PC-9 (cell line): Measurements from ENCODE around the gene FRZB.

ENCODE experiments used
- EZH2 ChIP-seq: fragments of 200-600 bp; sonication (generic); IDR thresholded peaks from 2 replicates; pipeline ENCODE4 v1.8.0; 2017; ENCODE audit warnings: antibody characterized with exemption, low read depth
- TF ChIP-seq, protein P1 (sequence below): fragments of 200-600 bp; sonication (generic); conservative IDR thresholded peaks from 2 replicates; pipeline ENCODE4 v1.6.1; 2017; ENCODE audit warnings: mixed run types, antibody characterized with exemption, mild to moderate bottlenecking, moderate library complexity

DNA sequence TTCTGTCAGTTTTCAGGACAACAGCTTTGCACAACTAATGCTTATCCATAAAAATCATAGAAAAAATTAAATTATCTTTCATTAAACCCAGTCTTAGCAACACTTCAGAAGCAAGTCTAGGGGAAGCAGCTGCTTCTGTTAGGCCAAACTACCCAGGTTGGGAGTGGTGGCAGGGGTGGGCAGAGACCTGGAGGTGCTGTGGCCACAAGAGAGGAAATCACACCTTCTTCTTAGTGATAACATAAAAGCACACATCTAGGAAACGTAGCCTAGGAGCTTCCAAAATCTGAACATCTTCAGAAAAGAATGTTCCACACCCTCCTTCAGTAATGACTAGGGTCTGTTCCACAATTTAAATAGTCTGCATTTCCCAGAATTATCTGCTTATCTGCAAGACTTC, 32.3 kb upstream of the FRZB start:
- TF ChIP-seq, protein P1, sequence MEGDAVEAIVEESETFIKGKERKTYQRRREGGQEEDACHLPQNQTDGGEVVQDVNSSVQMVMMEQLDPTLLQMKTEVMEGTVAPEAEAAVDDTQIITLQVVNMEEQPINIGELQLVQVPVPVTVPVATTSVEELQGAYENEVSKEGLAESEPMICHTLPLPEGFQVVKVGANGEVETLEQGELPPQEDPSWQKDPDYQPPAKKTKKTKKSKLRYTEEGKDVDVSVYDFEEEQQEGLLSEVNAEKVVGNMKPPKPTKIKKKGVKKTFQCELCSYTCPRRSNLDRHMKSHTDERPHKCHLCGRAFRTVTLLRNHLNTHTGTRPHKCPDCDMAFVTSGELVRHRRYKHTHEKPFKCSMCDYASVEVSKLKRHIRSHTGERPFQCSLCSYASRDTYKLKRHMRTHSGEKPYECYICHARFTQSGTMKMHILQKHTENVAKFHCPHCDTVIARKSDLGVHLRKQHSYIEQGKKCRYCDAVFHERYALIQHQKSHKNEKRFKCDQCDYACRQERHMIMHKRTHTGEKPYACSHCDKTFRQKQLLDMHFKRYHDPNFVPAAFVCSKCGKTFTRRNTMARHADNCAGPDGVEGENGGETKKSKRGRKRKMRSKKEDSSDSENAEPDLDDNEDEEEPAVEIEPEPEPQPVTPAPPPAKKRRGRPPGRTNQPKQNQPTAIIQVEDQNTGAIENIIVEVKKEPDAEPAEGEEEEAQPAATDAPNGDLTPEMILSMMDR = no peak
- TF ChIP-seq EZH2 = no peak
